Caco-2 (cell line): ENCODE results near the gene FOXP1. TPM values are rescaled to one million over a fixed set of nuclear protein-coding genes. Genes with fewer than 3 reads are reported as not detected.

Source experiments
- BruUV-seq: library from RNA; stranded (reverse); fragments of 400-500 nt; replicated peaks from 2 replicates; lab custom pipeline; 2021; lab: Mats Ljungman, UMichigan
- CTCF ChIA-PET: fragments of 300-600 bp; sonication (Branson Sonifier 250); formaldehyde crosslinking; loops from one replicate; lab custom pipeline; 2022; ENCODE audit warnings: antibody characterized with exemption; lab: Charles Lee
- POLR2A ChIA-PET: fragments of 300-600 bp; sonication (Branson Sonifier 250); formaldehyde crosslinking; loops from one replicate; lab custom pipeline; 2022; ENCODE audit warnings: antibody characterized with exemption; lab: Charles Lee
- DNase-seq, 2 experiments: peaks; one replicate each; pipeline versions ENCODE4 v3.0.0 to v3.0.0-alpha.2; 2020 to 2022
- H3K27me3 ChIP-seq: replicated peaks from 2 replicates; pipeline ENCODE4 v1.6.0; 2011; ENCODE audit warnings: low read length; ENCODE audit not compliant: control insufficient read depth, insufficient read depth
- H3K36me3 ChIP-seq: 2 replicates; pipeline ENCODE4 v1.5.1; 2011; ENCODE audit warnings: low read length; ENCODE audit not compliant: control insufficient read depth, insufficient read depth
- H3K4me1 ChIP-seq: fragments of 250-450 bp; sonication (Bioruptor Pico); 2 replicates; pipeline ENCODE4 v1.5.1; 2020; ENCODE audit warnings: mild to moderate bottlenecking
- H3K4me3 ChIP-seq: 2 replicates; pipeline ENCODE4 v1.5.1; 2011; ENCODE audit warnings: low read depth, mild to moderate bottlenecking, control low read depth, low read length
- H3K9me3 ChIP-seq: fragments of 250-450 bp; sonication (Bioruptor Pico); 2 replicates; pipeline ENCODE4 v1.5.1; 2020; ENCODE audit warnings: mild to moderate bottlenecking, moderate library complexity
- H3K27ac Mint-ChIP-seq: one replicate; pipeline ENCODE4 v1.8.0; 2022; ENCODE audit warnings: mixed read lengths; ENCODE audit not compliant: unreplicated experiment
- H3K27me3 Mint-ChIP-seq: one replicate; pipeline ENCODE4 v1.8.0; 2022; ENCODE audit warnings: mixed read lengths; ENCODE audit not compliant: insufficient read depth, unreplicated experiment
- H3K36me3 Mint-ChIP-seq: one replicate; pipeline ENCODE4 v1.8.0; 2022; ENCODE audit warnings: mild to moderate bottlenecking, mixed read lengths; ENCODE audit not compliant: insufficient read depth, unreplicated experiment
- H3K4me1 Mint-ChIP-seq: one replicate; pipeline ENCODE4 v1.8.0; 2022; ENCODE audit warnings: low read depth, mixed read lengths; ENCODE audit not compliant: unreplicated experiment
- H3K4me3 Mint-ChIP-seq: one replicate; pipeline ENCODE4 v1.8.0; 2022; ENCODE audit warnings: mild to moderate bottlenecking, moderate library complexity, mixed read lengths; ENCODE audit not compliant: unreplicated experiment
- H3K9me3 Mint-ChIP-seq: one replicate; pipeline ENCODE4 v1.8.0; 2022; ENCODE audit warnings: mixed read lengths; ENCODE audit not compliant: unreplicated experiment
- intact Hi-C: fragments of 100-400 bp; cut with micrococcal nuclease; formaldehyde crosslinking; loops from one replicate; pipeline ENCODE4 v1.10.0; 2022; ENCODE audit not compliant: unreplicated experiment
- total RNA-seq: library from RNA; stranded (reverse); gene quantifications from 2 replicates; pipeline ENCODE4 v1.2.3, GENCODE V29; 2022
- TF ChIP-seq, protein P1 (sequence below), 2 experiments: fragments of 200-600 bp in 1 of 2; IDR thresholded peaks; 1 replicate in 1 of 2; 2 replicates in 1 of 2; pipeline versions ENCODE4 v1.5.1 to v1.8.0; 2011 to 2022; ENCODE audit warnings: antibody characterized with exemption in 1 of 2, control low read depth in 1 of 2, inconsistent platforms in 1 of 2, low read depth in 1 of 2, low read length in 1 of 2, mild to moderate bottlenecking in 1 of 2, moderate library complexity in 1 of 2; ENCODE audit not compliant: insufficient read depth in 1 of 2, severe bottlenecking in 1 of 2, unreplicated experiment in 1 of 2

FOXP1 gene
- total RNA-seq, 1 experiment from 2014 or later = 131 TPM

DNA sequence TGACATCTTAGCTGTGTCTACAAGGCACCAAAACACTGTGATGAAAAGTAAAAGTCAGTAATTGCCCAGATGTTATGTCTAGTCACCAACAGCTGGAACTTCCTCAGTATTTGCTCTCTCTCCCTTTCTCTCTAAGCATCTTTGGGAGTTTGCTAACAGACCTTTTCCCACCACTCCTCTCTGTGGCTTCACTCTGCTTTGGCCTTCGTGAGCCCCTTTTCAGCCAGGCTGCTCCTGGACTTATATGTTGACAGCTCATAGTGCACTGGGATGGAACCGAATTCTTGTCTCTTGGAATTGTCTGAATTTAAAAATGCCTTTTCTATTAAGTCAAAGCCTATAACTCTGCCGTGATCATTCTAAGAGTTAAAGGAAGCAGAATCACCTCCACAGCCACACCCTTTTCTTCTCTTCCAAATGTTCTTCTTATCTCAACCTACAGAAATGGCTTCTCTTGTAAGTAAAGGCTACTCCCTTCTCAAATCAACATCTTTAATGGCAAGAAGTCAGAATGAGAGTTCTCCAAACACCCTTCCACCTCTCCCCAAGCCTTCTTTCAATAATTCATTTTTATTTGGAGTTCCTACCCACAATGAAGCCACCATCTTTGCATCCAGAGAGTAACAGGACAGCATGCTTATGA lies 17.2 kb upstream of the FOXP1 start:
- ChIA-PET POLR2A (no interaction called here), CTCF (interaction anchor here (1.5 kb wide), 1 partner anchor 52 kb away, joined by 6 read pairs; no protein-coding TSS in a partner anchor)
- no peaks in the 10 kb centered on the region for H3K9me3 Mint-ChIP-seq
- H3K27me3 ChIP-seq = no peaks in the 10 kb centered on the region
- intact Hi-C loops = loop anchor here (5.0 kb wide), 1 partner anchor 52 kb away; no protein-coding TSS in a partner anchor
- H3K27ac Mint-ChIP-seq = no peak overlapping the region
- H3K4me1 Mint-ChIP-seq = peaks cover 12% of the 10 kb centered on the region
- TF ChIP-seq, protein P1, sequence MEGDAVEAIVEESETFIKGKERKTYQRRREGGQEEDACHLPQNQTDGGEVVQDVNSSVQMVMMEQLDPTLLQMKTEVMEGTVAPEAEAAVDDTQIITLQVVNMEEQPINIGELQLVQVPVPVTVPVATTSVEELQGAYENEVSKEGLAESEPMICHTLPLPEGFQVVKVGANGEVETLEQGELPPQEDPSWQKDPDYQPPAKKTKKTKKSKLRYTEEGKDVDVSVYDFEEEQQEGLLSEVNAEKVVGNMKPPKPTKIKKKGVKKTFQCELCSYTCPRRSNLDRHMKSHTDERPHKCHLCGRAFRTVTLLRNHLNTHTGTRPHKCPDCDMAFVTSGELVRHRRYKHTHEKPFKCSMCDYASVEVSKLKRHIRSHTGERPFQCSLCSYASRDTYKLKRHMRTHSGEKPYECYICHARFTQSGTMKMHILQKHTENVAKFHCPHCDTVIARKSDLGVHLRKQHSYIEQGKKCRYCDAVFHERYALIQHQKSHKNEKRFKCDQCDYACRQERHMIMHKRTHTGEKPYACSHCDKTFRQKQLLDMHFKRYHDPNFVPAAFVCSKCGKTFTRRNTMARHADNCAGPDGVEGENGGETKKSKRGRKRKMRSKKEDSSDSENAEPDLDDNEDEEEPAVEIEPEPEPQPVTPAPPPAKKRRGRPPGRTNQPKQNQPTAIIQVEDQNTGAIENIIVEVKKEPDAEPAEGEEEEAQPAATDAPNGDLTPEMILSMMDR (IDR thresholded peaks at IDR 0.05; ENCODE audit: insufficient read depth in 1 of 2, low read depth in 1 of 2, low read length in 1 of 2, severe bottlenecking in 1 of 2, unreplicated experiment in 1 of 2) = no peak
- no peaks in the 10 kb centered on the region for H3K36me3 ChIP-seq
- H3K27me3 Mint-ChIP-seq = no peaks in the 10 kb centered on the region
- no peaks in the 10 kb centered on the region for H3K9me3 ChIP-seq
- no peak overlapping the region for H3K4me3 Mint-ChIP-seq
- H3K4me3 ChIP-seq = no peak overlapping the region
- BruUV-seq = no TSS peak
- H3K4me1 ChIP-seq = no peaks in the 10 kb centered on the region
- no peaks in the 10 kb centered on the region for H3K36me3 Mint-ChIP-seq
- no peak for DNase-seq

GRCh38 chr3:71599416-71599815 lies 15.9 kb upstream of the FOXP1 start:
- H3K4me1 ChIP-seq = no peaks in the 10 kb centered on the region
- H3K9me3 Mint-ChIP-seq = no peaks in the 10 kb centered on the region
- no peak for DNase-seq
- ChIA-PET POLR2A (no interaction called here), CTCF (no interaction called here)
- no peak overlapping the region for H3K4me3 Mint-ChIP-seq
- peaks cover 12% of the 10 kb centered on the region for H3K4me1 Mint-ChIP-seq
- H3K9me3 ChIP-seq = no peaks in the 10 kb centered on the region
- TF ChIP-seq, protein P1 (IDR thresholded peaks at IDR 0.05; ENCODE audit: insufficient read depth in 1 of 2, low read depth in 1 of 2, low read length in 1 of 2, severe bottlenecking in 1 of 2, unreplicated experiment in 1 of 2) = no peak
- no peak overlapping the region for H3K4me3 ChIP-seq
- intact Hi-C loops = no loop called here
- no peaks in the 10 kb centered on the region for H3K27me3 ChIP-seq
- no peaks in the 10 kb centered on the region for H3K27me3 Mint-ChIP-seq
- no peaks in the 10 kb centered on the region for H3K36me3 Mint-ChIP-seq
- BruUV-seq = no TSS peak
- no peak overlapping the region for H3K27ac Mint-ChIP-seq
- H3K36me3 ChIP-seq = no peaks in the 10 kb centered on the region

- BruUV-seq = no TSS peak
- H3K4me3 Mint-ChIP-seq = no peak overlapping the region
- CTCF ChIA-PET = no interaction called here
- no peaks in the 10 kb centered on the region for H3K27me3 Mint-ChIP-seq
- H3K9me3 Mint-ChIP-seq = no peaks in the 10 kb centered on the region
- POLR2A ChIA-PET = no interaction called here
- TF ChIP-seq, protein P1 (IDR thresholded peaks at IDR 0.05; ENCODE audit: insufficient read depth in 1 of 2, low read depth in 1 of 2, low read length in 1 of 2, severe bottlenecking in 1 of 2, unreplicated experiment in 1 of 2) = no peak
- Histone ChIP-seq H3K4me3 (no peak overlapping the region), H3K36me3 (no peaks in the 10 kb centered on the region), H3K9me3 (no peaks in the 10 kb centered on the region), H3K27me3 (no peaks in the 10 kb centered on the region), H3K4me1 (no peaks in the 10 kb centered on the region)
- DNase-seq = no peak
- no peak overlapping the region for H3K27ac Mint-ChIP-seq
- intact Hi-C loops = no loop called here
- H3K4me1 Mint-ChIP-seq = peaks cover 12% of the 10 kb centered on the region
- H3K36me3 Mint-ChIP-seq = no peaks in the 10 kb centered on the region
Measured at GRCh38 chr3:71598292-71598691, 14.8 kb upstream of the FOXP1 start.
